Ishikawa (cell line): ENCODE measurements around the gene CNTROB.
A peak's percentile ranks its signal among the peaks of the same experiment; 100 is the strongest.

ENCODE experiments used
- CEBPB ChIP-seq: IDR thresholded peaks from 2 replicates; pipeline ENCODE4 v1.6.1; 2012
- CREB1 ChIP-seq: IDR thresholded peaks from 2 replicates; pipeline ENCODE4 v1.6.1; 2012; ENCODE audit warnings: low read depth
- EGR1 ChIP-seq: IDR thresholded peaks from 2 replicates; pipeline ENCODE4 v1.6.1; 2012
- EP300 ChIP-seq: IDR thresholded peaks from 2 replicates; pipeline ENCODE4 v1.6.1; 2012; ENCODE audit warnings: borderline replicate concordance
- FOXM1 ChIP-seq: IDR thresholded peaks from 2 replicates; pipeline ENCODE4 v1.6.1; 2012; ENCODE audit warnings: low read depth, borderline replicate concordance
- NFIC ChIP-seq: IDR thresholded peaks from 2 replicates; pipeline ENCODE4 v1.6.1; 2012
- RAD21 ChIP-seq: IDR thresholded peaks from 2 replicates; pipeline ENCODE4 v1.6.1; 2012; ENCODE audit warnings: low read depth
- TAF1 ChIP-seq: IDR thresholded peaks from 2 replicates; pipeline ENCODE4 v1.6.1; 2012; ENCODE audit warnings: low read depth, mild to moderate bottlenecking
- TCF12 ChIP-seq: IDR thresholded peaks from 2 replicates; pipeline ENCODE4 v1.6.1; 2012; ENCODE audit warnings: low read depth
- TEAD4 ChIP-seq: IDR thresholded peaks from 2 replicates; pipeline ENCODE4 v1.6.1; 2012
- YY1 ChIP-seq: IDR thresholded peaks from 2 replicates; pipeline ENCODE4 v1.6.1; 2012; ENCODE audit warnings: low read depth
- ZBTB7A ChIP-seq: IDR thresholded peaks from 2 replicates; pipeline ENCODE4 v1.6.1; 2012; ENCODE audit warnings: low read depth
- TF ChIP-seq, protein P1 (sequence below): IDR thresholded peaks from 2 replicates; pipeline ENCODE4 v1.6.1; 2012
- TF ChIP-seq, protein P2 (sequence below): IDR thresholded peaks from 2 replicates; pipeline ENCODE4 v1.6.1; 2012
- TF ChIP-seq, protein P3 (sequence below): IDR thresholded peaks from 2 replicates; pipeline ENCODE4 v1.6.1; 2012; ENCODE audit warnings: low read depth, mild to moderate bottlenecking

Gene CNTROB

DNA sequence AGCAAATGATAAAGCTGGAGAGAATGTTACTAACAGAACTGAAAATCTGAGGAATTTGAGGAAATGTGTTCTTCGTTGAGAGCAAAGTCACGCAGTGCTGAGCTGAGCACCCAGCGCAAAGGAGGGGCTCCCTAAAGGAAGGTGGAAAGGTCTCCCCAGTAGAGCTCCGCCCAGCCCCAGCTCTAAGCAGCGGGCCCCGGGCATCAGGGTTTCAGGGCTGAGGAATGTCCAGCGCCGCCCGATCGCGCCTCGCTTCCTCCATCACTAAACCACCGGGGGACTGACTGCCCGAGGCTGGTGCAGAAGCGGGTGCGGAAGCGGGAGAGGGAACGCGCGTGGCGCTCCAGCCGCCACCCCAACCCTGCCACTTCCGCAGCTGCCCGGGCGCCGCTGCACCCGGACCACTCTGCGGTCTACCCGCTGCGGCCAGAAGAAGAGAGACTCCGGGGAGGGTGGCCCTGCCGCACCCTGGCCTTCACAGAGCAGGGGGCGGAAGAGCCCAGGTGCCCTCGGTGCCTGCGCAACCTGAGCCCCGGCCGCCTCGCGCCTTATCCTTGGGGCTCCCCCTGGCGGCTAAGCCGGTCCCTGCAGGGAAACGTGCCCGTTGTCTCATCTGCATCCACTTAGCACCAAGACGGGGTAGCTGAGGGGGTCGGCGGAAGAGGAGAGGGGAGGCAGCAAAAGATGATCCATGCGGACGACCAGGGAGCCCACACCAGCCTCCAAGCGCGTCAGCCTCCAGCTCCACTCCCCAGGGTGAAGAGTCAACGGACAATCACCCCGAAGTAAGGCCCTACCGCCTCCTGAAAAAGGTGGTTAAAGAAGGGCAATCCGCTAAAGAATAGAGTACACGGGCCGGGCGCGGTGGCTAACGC lies 58.0 kb downstream of the CNTROB start:
- TF ChIP-seq TAF1 (0 out of 2 replicates have a peak, but pooled peaks have one; percentile 23), CEBPB (no peak), CREB1 (no peak), NFIC (no peak), TEAD4 (no peak; the same call in 1 of the 2 replicates), EGR1 (peak; percentile 26; the same call in 1 of the 2 replicates), YY1 (0 out of 2 replicates have a peak, but pooled peaks have one; percentile 24), ZBTB7A (peak; percentile 69; the same call in 1 of the 2 replicates), FOXM1 (no peak), RAD21 (peak; percentile 63)
- TF ChIP-seq, protein P1, sequence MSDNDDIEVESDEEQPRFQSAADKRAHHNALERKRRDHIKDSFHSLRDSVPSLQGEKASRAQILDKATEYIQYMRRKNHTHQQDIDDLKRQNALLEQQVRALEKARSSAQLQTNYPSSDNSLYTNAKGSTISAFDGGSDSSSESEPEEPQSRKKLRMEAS, result peak; percentile 83
- TF ChIP-seq, protein P2, sequence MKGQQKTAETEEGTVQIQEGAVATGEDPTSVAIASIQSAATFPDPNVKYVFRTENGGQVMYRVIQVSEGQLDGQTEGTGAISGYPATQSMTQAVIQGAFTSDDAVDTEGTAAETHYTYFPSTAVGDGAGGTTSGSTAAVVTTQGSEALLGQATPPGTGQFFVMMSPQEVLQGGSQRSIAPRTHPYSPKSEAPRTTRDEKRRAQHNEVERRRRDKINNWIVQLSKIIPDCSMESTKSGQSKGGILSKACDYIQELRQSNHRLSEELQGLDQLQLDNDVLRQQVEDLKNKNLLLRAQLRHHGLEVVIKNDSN, result peak; percentile 7; the same call in 1 of the 2 replicates

DNA sequence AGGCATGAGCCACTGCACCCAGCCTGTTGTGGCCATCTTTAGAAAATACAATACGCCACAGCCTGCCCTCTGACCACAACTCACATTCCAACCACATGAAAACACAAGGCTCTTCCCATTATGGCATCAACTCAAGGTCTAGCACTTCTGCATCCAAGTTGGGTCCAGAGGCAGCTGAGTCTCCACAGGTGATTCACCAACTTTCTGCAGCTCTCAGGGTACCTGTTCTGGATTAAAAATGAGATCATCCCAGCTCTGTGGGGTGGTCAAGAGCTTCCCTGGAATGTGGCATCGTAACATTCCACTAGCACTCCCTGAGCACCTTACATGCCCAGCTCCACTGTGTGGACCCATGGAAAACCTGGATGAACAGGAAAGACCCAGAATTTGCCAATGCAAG lies 60.5 kb downstream of the CNTROB start:
- TF ChIP-seq EP300 (no peak), CREB1 (no peak), CEBPB (no peak), TAF1 (no peak), EGR1 (no peak), TEAD4 (peak; percentile 56), YY1 (no peak), NFIC (no peak)

DNA sequence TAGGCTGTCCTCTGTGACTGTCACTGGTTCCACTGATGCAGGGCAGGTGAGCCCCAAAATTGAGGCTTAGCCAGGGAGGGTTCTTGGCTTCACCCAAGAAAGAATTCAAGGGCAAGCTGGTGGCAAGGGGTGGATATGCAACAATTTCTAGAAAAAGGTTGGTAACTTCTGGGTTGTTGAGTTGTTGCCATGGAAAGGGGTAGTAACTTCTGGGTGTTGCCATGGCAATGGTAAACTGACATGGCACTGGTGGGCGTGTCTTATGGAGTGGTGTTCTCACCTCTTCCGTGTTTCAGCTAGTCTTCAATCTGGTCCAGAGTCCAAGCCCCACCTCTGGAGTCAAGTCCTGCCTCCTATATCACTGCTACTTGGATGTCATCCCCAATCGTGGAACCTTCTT lies 60.9 kb downstream of the CNTROB start:
- TF ChIP-seq, protein P1, result no peak
- TF ChIP-seq CREB1, result no peak
- TF ChIP-seq, protein P3, sequence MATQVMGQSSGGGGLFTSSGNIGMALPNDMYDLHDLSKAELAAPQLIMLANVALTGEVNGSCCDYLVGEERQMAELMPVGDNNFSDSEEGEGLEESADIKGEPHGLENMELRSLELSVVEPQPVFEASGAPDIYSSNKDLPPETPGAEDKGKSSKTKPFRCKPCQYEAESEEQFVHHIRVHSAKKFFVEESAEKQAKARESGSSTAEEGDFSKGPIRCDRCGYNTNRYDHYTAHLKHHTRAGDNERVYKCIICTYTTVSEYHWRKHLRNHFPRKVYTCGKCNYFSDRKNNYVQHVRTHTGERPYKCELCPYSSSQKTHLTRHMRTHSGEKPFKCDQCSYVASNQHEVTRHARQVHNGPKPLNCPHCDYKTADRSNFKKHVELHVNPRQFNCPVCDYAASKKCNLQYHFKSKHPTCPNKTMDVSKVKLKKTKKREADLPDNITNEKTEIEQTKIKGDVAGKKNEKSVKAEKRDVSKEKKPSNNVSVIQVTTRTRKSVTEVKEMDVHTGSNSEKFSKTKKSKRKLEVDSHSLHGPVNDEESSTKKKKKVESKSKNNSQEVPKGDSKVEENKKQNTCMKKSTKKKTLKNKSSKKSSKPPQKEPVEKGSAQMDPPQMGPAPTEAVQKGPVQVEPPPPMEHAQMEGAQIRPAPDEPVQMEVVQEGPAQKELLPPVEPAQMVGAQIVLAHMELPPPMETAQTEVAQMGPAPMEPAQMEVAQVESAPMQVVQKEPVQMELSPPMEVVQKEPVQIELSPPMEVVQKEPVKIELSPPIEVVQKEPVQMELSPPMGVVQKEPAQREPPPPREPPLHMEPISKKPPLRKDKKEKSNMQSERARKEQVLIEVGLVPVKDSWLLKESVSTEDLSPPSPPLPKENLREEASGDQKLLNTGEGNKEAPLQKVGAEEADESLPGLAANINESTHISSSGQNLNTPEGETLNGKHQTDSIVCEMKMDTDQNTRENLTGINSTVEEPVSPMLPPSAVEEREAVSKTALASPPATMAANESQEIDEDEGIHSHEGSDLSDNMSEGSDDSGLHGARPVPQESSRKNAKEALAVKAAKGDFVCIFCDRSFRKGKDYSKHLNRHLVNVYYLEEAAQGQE, result no peak
- no peak for TF ChIP-seq CEBPB
- TF ChIP-seq EP300, result no peak
- TF ChIP-seq TCF12, result no peak
- TF ChIP-seq YY1, result no peak
- no peak for TF ChIP-seq TAF1
- TF ChIP-seq ZBTB7A, result no peak
- no peak for TF ChIP-seq FOXM1
- TF ChIP-seq RAD21, result no peak
- no peak for TF ChIP-seq NFIC
- TF ChIP-seq, protein P2, result no peak
- TF ChIP-seq EGR1, result no peak

DNA sequence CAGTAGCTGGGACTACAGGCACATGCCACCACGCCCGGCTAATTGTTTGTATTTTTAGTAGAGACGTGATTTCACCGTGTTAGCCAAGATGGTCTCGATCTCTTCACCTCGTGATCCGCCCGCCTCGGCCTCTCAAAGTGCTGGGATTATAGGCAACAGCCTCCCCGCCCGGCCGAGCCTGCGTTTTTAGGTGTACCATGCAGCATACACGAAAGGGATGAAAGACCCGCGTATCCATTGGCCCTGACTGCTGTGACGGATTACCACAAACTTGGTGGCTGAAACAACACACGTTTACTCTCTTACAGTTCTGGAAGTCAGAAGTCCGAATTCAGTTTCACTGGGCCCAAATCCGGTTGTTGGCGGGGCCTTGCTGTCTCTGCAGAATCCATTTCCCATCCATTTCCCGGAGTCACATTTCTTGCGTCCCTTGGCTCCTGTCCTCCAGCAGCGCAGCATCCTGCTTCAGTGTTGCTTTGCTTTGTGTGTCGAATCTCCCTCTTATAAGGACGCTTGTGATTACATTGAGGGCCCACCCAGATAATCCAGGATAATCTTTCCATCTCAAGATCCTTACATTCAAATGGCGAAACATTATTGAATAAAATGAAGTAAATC lies 62.1 kb downstream of the CNTROB start:
- TF ChIP-seq NFIC (no peak), CREB1 (no peak), RAD21 (no peak), TEAD4 (no peak), FOXM1 (no peak), TAF1 (no peak), EGR1 (no peak), YY1 (no peak), EP300 (no peak), CEBPB (no peak), ZBTB7A (no peak), TCF12 (no peak)
- TF ChIP-seq, protein P1, result no peak
- TF ChIP-seq, protein P2, result no peak
- TF ChIP-seq, protein P3, result no peak
